RPMI8226 (cell line): ENCODE data around the gene MED9.
A peak's percentile ranks its signal among the peaks of the same experiment; 100 is the strongest.

ENCODE experiments used
- DNase-seq: peaks from one replicate; pipeline ENCODE4 v3.0.0-alpha.2; 2015

The MED9 gene

DNA sequence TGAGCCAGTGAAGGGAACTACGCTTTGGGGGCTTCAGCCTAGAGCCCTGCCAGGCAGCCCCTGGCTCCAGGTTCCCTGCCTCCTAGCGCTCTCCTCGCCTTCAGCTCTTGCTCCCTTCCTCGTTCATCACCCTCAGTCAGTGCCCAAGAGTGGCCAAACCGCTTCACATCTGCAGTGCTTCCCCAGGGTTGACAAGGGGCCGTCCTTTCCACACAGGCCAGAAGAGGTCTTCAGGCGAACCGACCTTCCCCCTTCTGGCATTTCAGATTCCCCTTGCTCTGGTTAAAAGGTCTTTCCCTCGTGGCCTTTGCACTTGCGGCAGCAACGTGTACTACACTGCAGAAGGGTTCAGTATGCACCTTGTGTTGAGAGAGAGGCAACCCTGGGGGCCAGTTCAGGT is 15.3 kb downstream of the MED9 start:
- no peak for DNase-seq

DNA sequence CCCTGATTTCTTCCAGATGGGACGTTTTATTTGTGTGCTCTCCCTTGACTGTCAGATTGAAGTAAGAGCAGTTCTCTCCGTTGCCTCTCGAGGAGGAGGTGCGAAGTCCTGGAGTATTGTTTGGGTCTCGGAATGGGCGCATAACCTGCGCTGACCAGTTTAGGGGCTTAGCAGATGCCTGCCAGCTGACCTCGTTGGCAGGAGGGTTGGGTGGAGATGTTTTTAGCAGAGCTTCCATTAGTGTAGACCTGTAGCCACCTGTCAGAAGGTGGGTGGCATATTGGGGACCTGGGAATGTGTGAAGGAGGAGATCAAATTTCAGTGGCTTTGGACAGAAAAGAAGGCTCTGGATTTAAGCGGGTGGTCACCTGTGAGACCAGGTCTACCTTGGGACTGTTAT is 15.8 kb downstream of the MED9 start:
- DNase-seq: no peak

DNA sequence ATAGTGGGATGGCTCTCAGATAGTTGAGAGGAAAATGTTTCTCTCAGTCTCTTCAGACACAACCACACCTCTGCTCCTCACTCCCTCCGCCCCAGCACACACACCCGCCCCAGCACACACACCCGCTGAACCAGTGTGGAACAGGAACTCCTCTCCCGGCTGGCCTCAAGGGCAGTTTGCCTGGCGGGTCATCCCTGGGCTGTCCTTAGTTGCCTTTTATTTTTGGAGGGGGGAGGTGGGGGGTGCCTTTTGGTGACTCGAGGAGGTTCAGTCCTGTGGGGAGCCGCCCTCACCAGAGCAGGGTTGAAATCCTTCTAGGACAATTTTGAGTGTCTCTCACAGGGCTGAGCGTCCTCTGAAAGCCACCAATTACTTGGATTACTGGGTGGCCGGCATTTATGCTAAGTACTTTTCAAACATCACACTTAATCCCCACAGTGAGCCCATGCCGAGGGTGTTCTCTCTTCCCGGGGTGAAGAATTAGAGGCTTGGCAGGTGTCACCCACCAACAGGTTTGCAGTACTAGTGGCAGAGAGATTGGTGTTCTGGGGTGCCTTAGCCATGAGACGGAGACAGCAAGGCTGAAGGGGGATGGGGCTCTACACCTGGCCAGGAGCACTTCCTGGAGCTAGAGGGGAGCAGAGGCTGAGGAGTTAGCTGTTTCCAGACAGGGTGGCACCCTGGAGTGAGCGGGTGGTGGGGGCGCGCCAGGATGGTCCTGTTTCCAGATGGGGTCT is 16.6 kb downstream of the MED9 start:
- no peak for DNase-seq

DNA sequence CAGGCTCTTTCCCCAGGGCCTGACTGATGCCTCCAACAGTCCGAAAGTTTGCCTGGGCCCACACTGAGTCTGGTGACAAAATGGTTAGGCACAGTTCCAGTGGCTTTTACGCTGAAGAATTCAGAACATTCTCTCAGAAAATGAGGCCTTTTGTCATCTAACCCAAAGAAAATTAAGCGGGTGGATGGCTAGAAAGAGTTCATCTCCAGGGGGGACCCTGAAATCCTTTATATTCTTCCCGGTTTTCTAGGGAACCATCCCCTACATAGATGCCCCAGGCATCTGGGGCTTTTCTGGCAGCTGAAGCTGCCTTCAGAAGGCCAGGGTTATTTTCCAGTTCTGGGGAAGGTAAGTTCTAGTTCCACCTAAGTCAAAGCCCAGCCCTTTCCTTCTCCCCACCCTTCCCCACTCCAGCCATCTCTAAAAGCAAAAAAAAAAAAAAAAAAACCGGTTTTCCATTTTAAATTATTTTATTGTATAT is 17.2 kb downstream of the MED9 start:
- DNase-seq: no peak

DNA sequence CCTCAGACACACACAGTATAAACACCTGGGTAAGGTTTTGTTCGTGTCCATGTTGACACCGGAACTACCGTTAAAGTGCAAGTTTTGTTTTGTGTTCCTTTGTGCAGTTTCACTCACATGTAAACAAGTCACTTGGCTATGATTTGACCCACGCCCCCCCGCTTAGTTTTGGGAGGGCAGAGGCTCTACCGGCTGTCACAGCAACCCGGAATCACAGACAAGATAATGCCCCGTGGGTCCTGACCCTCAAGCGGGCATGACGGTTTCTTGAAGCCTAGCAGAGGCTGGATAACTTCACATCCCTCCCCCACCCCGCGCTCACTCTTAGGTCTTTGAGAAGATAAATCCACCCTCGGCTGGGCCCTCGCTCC is 17.7 kb downstream of the MED9 start:
- DNase-seq: no peak

DNA sequence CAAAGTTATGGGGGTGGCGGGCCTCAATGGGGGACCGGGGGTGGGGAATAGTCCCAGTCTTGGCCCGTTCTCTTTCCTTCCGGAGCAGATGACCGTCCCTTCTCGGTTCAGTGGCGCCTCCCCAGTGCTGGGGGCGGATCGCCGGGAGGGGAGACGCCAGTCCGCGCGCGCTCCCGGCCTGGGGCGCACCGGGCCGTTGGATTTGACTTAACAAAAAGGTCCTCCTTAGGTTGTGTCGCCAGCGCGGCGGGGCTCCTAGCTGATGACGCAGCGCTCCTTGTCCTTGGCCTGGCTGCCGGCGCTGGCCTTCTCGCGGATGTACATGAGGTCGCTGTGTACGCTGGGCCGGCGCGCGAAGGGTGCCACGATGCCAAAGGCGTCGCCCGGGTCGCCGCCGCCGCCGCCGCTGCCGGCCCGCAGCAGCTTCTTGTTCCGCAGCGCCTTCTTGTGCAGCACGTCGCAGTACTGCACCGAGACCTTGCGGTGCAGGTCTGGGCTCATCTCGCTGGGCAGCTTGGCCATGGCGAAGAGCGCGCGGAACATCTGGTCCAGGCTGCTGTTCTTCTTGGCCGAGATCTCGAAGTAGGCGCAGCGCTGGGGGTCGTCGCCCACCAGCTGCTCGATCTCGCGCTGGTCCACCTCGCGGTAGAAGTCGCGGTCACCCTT is 18.2 kb downstream of the MED9 start:
- DNase-seq: no peak

DNA sequence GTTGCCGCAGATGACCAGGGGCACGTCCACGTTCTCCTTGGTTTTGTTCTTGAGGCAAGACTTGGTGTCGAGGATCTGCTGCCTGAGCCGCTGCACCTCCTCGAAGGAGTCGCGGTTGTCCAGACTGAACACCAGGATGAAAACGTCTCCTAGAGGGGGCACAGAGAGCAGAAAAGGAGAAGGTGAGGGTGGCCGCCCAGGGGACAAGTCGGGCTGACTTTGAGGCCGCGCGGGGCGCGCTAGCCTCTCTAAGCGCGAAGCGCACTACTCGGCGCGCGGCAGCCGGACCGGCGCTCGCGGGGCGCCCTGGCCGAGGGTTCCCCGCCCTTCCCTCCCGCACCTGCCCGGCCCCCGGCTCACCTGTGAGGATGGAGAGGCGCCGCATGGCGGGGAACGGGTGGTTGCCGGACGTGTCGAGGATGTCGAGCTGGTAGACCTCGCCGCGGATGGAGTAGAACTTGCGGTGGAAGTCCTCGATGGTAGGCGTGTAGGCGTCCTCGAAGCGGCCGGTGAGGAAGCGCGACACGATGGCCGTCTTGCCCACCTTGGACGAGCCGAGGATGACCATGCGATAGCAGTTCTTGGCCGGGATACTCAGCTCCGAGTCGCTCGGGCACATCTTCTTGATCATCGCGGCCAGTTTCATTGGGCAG is 18.9 kb downstream of the MED9 start:
- DNase-seq: no peak

DNA sequence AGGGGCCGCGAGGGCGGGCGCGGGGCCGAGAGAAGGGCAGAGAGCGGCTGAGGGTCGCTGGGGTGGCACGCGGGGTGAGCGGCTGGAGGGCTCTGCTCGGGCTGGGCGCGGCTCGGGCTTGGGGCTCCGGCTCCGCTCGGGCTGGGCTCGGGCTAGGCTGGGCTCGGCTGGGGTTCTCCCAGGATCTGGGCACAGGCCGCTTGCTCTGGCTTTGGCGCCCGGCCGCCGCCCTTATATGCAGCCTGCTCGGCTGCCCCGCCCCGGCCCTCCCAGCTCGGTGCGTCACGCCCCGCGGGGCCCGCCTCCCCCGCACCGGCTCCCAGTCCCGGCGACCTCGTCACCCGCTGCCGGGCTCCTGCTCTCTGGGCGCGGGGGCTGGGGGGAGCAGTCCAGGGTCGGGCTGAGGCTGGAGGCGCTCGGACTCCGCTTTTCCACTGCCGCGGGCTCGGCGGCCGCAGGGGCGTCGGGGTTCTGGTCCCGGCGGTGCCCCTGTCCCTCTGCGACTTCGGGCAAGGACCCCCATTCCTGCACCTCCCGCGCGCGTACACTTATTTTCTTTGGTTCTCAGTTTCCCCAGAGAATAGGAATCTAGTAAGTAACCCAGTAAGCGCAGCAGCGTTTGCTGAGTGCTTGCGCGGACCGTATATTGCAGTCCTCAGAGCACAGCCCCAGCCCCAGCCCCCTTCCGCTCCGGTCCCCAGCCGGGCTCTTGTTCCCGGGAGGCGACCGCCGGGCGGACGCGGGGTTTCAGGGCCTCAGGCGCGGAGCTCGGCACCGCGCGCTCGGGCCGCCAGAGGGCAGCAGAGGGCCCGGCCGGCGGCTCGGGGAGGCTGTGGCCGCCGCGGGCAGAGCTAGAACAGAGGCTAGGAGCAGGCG is 19.6 kb downstream of the MED9 start, which contains the start of gene RASD1:
Gene RASD1 (minus strand): TSS at position 207 of the 876 bp plus-strand sequence. CDS start 214 bp downstream, outside the sequence.
- DNase-seq: peak; percentile 85

DNA sequence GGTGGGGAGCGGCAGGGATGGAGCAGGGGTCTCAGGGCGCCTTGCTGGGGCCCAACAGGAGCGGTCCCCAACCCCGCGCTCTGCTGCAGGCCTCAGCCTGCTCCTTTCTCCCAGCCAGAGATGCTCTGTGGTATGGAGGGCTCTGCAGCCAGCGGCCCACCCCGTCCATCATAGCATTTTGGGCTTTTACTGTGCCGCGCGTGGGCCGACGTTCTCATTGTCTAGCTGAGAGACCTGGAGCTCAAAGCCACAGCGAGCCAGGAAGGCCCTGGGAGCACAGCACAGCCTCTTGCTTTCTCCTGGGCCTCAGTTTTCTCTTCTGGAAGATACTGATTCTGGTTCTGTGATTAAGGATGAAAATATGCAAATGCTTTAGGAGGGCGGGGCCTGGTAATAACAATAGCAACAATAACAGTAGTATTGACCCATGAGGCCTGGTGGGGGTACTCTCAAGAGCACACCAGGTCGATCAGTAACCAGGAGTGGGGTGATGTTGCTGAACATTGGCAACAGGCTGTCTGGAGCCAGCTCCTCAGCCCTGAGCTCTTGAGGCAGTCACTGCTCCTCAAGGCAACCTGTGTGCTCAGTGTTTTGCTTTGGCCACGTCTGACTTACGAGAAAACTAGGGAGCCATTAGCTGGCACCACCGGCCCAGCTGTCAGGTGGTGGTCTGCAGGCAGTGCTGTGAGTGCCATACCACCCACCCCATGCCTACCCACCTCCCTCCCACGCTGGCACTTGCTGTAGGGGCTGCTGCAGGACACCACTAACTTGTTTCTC is 20.5 kb downstream of the MED9 start:
- no peak for DNase-seq

DNA sequence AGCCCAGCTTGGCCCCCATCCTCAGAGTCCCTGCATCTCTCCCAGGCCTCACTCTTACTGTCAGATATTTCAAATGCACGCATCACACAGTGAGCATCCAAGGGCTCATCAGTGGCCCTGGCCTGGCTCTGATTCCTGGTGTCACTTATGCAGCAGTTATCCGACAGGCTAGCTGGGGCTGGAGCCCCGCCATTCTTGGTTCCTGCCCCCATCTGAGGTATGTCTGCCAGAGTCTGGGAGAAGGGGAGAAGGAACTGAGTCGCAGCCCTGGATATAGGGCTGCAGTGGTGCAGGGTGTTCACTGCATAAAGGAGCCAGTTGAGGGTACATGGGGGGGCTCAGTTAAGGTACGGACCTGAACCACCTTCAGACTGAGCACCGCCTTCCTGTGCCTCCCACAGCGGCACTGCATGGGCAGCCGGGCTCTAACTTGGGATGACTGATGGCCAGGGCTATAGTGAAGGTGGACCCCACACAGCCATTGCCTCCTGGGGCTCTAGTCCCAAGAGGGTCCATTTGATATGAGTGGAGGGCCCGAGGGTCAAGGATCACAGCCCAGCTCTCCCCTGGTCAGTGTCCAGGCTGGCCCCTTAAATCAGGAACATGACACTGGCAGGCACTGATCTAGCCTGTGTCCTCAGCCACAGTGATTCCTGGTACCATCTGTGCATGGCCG is 21.2 kb downstream of the MED9 start:
- no peak for DNase-seq

DNA sequence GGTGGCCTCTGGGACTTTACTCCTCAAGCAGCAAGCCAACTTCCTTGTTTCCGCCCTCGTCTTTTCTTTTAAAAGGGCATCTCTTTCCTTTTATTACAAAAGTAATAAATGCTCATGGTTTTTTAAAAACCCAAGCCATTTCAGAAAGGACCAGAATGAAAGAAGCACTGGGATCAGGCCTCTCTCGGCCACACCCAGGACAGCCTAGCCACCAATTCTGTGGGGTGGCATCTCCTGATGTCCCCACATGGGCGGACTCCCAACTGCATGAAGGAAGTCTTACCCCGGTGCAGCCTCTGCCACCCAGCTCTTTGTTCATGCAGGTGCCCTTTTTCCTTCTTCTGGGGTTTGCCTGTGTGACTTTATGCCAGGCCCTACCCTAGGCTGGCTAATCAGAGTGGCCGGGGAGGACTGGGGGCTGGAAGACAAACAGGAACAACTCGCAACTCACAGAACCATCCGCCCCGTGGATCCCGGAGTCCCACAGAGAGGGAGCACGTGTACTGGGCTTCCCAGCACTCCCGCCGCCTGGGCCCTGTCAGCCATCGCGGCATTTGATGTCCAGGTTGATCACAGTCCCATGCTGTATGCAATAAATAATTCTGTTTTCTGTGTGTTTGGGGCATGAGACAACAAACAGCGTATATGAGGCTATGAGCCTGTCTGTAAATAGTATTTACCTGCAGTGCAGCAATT is 22.0 kb downstream of the MED9 start:
- DNase-seq: no peak

DNA sequence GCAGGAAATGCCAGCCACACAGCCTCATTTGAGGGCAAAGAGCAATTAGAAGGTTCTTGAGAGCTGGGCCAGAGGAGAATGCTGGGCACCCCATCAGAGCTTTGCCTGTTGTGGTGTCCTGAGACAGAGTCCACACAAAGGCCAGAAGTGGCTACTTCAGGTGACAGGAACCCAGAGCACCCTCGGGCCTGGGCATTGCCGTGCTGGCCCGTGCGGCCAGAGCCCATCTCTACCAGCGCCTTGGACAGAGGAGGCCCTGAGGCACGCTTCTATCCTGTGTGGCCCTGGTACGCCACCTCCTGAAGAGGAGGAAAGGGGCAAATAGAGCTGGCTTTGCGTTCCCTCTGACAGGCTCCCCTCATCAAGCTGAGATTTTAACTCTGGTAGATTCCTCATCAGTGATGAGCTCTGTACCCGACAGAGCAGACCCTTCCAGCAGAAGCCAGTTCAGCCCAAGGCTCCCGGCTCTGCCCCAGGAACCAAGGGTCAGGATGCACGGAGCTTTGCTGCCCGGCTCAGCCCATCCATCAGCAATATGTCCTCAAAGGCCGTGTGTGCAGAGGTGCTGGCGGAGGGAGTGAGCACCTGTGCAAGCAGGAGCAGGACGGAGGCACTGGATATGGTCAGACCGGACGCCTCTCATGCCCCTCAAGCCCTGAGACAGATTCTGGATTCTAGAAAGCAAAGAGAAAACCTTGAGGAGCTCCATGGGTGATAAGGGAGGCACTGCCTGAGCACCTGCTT is 22.8 kb downstream of the MED9 start:
- no peak for DNase-seq

DNA sequence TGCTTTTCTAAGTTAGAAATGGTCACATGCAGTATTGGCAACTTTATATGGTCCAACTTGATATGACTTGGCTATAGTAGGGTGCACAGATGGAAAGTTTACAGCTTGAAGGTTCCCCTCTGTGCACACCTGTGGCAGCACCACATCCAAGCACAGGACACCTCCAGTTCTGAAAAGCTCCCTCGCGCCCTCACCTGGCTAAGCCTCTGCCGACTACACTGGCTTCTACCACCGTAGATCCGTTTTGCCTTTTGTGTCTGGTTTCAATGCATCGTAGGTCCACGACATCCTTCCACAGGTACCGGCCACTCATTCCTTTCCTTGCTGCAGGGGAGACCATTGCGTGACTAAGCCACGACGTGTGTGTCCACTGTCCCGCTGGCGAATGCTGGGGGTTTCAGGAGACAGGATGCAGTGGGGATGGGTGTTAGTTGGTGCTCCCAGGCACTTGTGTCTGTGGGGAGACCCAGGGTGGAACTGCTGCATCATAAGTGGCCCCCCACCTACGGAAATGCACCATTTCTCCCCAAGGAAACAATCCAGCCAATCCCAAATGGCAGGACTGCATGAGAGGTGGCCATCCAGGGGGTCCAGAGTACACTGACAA is 24.3 kb downstream of the MED9 start:
- no peak for DNase-seq

DNA sequence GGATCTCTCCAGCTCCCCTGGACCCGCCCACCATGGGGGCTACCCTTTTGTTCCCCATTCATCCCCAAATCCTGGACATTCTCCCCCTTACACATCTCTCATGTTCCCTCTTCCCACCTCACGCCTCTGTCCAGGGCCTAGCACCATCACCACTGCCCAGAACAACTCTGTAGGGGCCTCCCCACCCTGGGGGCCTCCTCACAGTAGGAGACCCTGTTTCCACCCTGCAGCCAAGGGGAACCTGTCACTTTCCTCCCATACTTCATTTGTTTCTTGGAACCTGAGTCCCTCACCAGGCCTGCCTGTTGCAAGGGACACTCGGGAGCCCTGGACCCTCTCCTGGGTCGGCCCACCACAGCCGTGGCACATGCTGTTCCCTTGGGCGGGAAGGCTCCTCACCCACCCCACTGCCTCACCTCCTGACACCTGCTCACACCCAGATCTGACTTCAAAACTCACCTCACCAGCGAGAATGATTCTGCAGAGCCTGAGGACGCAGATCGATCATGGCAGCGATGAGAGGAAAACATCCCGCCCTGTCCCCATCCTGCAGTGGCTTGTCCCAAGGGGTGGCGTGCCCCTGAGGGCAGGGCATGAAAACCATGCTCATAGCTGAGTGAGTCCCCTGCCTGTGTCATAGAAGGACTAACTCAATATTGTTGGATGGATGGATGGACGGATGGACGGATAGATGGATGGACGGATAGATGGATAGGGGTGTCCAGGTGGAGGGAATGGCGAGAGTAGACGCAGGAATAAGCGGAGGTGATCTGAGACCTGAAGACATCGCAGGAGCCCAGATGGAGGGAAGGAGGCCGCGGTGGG is 26.2 kb downstream of the MED9 start:
- DNase-seq: no peak

DNA sequence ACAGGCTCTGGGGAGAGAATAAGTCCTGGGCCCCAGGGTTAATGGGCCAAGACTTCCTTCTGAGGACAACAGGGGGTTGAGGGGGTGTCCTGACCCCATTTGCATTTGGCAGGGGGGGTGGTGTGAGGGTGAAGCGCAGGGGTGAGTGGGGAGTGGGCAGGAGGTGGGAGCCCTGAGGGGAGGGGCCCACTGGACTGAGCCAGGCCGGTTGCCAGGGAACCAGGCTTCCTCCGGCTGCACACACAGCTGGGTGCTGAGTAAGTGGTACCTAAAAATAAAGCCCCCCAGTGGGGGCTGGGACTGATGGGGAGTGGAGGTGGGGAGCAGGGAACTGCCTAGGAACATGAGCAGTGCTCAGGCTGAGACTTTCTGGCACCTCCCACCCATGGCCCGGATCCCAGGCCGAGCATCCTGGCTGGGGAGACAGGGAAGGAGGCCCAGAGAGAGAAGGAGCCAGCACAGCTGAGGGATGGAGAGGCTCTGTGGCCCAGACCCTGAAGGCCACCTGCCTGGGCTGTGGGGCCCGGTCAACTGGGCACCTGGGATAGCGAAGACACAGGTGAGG is 26.8 kb downstream of the MED9 start:
- DNase-seq: no peak

DNA sequence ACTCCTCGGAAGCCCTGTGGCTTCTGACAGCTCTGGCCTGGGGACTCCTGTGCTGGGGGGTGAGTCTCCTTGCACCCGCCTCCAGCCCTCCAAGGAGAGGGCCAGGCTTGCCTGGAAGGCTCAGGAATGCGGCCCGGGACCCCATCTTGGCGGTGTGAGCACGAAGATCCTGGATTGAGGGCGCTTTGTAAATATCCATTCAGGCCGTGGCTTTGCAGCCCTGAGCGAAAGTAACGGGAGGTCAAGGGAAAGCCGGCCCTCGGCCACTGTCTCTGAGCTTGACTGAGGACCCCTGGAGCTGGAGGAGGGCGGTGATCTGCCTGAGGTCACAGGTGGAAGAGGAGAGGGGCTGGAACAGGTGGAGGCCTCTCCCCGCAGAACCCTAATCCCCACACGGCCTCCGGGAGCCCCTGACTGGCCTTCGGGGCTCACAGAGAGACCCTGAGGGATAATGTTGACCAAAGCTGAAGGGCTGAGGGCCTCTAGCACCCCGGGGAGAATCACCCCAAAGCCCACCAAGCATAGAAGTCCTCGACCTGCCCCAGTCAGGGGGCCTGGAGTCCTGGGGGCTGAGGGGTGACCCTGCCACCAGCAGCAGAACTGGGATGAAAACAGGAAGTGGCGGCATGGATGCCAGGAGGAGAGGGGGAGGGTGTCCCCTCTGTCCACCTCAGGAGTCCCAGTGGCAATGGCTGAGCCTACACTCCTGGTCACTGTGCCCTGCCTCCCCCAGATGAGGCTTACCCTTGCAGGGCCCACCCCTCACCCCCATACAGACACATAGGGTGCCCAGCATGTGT is 27.7 kb downstream of the MED9 start:
- DNase-seq: no peak

DNA sequence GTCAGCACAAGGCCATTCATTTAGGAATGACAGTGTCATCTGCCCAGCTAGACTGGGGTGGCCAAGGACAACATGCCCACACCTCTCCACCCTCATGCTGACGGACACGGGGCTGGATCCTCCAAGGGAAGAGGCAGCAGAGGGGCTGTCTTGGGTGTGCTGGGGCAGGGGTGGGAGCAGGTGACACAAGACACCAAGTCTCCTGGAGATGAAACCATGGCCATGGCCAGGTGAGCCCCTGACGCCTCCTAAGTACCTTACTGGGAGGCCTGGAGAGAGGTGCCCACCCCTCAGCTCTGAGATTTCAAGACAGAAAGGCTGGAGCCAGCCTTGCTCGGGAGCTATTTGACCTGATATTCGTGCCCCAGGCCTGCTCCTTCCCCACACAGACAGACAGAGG is 28.4 kb downstream of the MED9 start:
- DNase-seq: no peak
